Measurements from ENCODE around the gene TMEM141. TPM values are rescaled to one million over a fixed set of nuclear protein-coding genes. Genes with fewer than 3 reads are reported as not detected.
A peak's percentile ranks its signal among the peaks of the same experiment; 100 is the strongest.
"Not testable (repeated sequence)": the region's sequence is repeated elsewhere in the genome, so short reads cannot be mapped to it uniquely, and the experiment has no call there.

The TMEM141 gene
- polyA plus RNA-seq, 1 donor (not counting 4 experiments of a cell fraction or from before 2014, with no cell fraction given): 85.5 TPM

- Histone ChIP-seq H3K9me1 (ENCODE audit: control insufficient read depth, extremely low read depth, insufficient read depth, low read length) (no peaks in the 10 kb centered on the region), H3K27ac (ENCODE audit: control insufficient read depth, insufficient read depth, low read length) (no peak overlapping the region), H3K9me3 (ENCODE audit: control insufficient read depth, low read depth, low read length) (no peaks in the 10 kb centered on the region), H2AFZ (ENCODE audit: control insufficient read depth, low read length) (no peak overlapping the region), H3K27me3 (ENCODE audit: control insufficient read depth, extremely low read depth, insufficient read depth, low read length) (peaks cover 13% of the 10 kb centered on the region), H4K20me1 (ENCODE audit: control insufficient read depth, extremely low read depth, insufficient read depth, low read length) (no peaks in the 10 kb centered on the region), H3K36me3 (ENCODE audit: control insufficient read depth in 2 of 2, extremely low read depth in 1 of 2, insufficient read depth in 2 of 2, low read length in 2 of 2) (peaks cover 0 to 11% of the 10 kb centered on the region in 2 experiments), H3K4me3 (ENCODE audit: control insufficient read depth in 2 of 3, extremely low read depth in 1 of 3, insufficient read depth in 2 of 3, low read depth in 1 of 3, low read length in 3 of 3) (no peak overlapping the region), H3K79me2 (ENCODE audit: control insufficient read depth, insufficient read depth, low read length) (no peaks in the 10 kb centered on the region), H3K4me2 (ENCODE audit: control insufficient read depth, extremely low read depth, insufficient read depth, low read depth, low read length) (no peak overlapping the region), H3K4me1 (ENCODE audit: control insufficient read depth, extremely low read depth, insufficient read depth, low read length) (peaks cover 9% of the 10 kb centered on the region), H3K9ac (ENCODE audit: control insufficient read depth, extremely low read depth, insufficient read depth, low read length) (no peak overlapping the region)
- no peak for FAIRE-seq
- dilution Hi-C loops (cut with MboI; ENCODE audit: extremely low pct_ligation_motif_present, low sequenced_read_pairs): no loop called here
- DNase-seq (ENCODE audit: low read depth, low spot score): no peak
- TF ChIP-seq, protein P1, sequence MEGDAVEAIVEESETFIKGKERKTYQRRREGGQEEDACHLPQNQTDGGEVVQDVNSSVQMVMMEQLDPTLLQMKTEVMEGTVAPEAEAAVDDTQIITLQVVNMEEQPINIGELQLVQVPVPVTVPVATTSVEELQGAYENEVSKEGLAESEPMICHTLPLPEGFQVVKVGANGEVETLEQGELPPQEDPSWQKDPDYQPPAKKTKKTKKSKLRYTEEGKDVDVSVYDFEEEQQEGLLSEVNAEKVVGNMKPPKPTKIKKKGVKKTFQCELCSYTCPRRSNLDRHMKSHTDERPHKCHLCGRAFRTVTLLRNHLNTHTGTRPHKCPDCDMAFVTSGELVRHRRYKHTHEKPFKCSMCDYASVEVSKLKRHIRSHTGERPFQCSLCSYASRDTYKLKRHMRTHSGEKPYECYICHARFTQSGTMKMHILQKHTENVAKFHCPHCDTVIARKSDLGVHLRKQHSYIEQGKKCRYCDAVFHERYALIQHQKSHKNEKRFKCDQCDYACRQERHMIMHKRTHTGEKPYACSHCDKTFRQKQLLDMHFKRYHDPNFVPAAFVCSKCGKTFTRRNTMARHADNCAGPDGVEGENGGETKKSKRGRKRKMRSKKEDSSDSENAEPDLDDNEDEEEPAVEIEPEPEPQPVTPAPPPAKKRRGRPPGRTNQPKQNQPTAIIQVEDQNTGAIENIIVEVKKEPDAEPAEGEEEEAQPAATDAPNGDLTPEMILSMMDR (optimal IDR thresholded peaks at IDR 0.05 in 1 of 3, IDR thresholded peaks at IDR 0.05 in 1 of 3, conservative IDR thresholded peaks at IDR 0.05 in 1 of 3; ENCODE audit: extremely low read depth in 1 of 3, insufficient read depth in 2 of 3, low read length in 3 of 3): no peak
- no peak for TF ChIP-seq EZH2 (IDR thresholded peaks at IDR 0.05; ENCODE audit: low read length)
Observed at GRCh38 chr9:136840140-136840876, 49.2 kb downstream of the TMEM141 start.

- Histone ChIP-seq H3K27me3 (ENCODE audit: control insufficient read depth, extremely low read depth, insufficient read depth, low read length) (peaks cover 21% of the 10 kb centered on the region), H3K36me3 (ENCODE audit: control insufficient read depth in 2 of 2, extremely low read depth in 1 of 2, insufficient read depth in 2 of 2, low read length in 2 of 2) (peaks cover 0 to 9% of the 10 kb centered on the region in 2 experiments), H3K4me1 (ENCODE audit: control insufficient read depth, extremely low read depth, insufficient read depth, low read length) (peaks cover 9% of the 10 kb centered on the region), H3K4me3 (ENCODE audit: control insufficient read depth in 2 of 3, extremely low read depth in 1 of 3, insufficient read depth in 2 of 3, low read depth in 1 of 3, low read length in 3 of 3) (no peak overlapping the region), H4K20me1 (ENCODE audit: control insufficient read depth, extremely low read depth, insufficient read depth, low read length) (no peaks in the 10 kb centered on the region), H3K79me2 (ENCODE audit: control insufficient read depth, insufficient read depth, low read length) (no peaks in the 10 kb centered on the region), H3K9ac (ENCODE audit: control insufficient read depth, extremely low read depth, insufficient read depth, low read length) (no peak overlapping the region), H3K9me3 (ENCODE audit: control insufficient read depth, low read depth, low read length) (no peaks in the 10 kb centered on the region), H3K27ac (ENCODE audit: control insufficient read depth, insufficient read depth, low read length) (no peak overlapping the region), H3K9me1 (ENCODE audit: control insufficient read depth, extremely low read depth, insufficient read depth, low read length) (no peaks in the 10 kb centered on the region), H3K4me2 (ENCODE audit: control insufficient read depth, extremely low read depth, insufficient read depth, low read depth, low read length) (no peak overlapping the region), H2AFZ (ENCODE audit: control insufficient read depth, low read length) (no peak overlapping the region)
- TF ChIP-seq EZH2 (IDR thresholded peaks at IDR 0.05; ENCODE audit: low read length): no peak
- TF ChIP-seq, protein P1 (optimal IDR thresholded peaks at IDR 0.05 in 1 of 3, IDR thresholded peaks at IDR 0.05 in 1 of 3, conservative IDR thresholded peaks at IDR 0.05 in 1 of 3; ENCODE audit: extremely low read depth in 1 of 3, insufficient read depth in 2 of 3, low read length in 3 of 3): no peak
- FAIRE-seq (no peak), DNase-seq (ENCODE audit: low read depth, low spot score) (no peak)
- dilution Hi-C loops (cut with MboI; ENCODE audit: extremely low pct_ligation_motif_present, low sequenced_read_pairs): no loop called here
Observed at GRCh38 chr9:136840877-136841645, 49.9 kb downstream of the TMEM141 start.

GRCh38 chr9:136841646-136842379 lies 50.7 kb downstream of the TMEM141 start:
- H3K27ac ChIP-seq (ENCODE audit: control insufficient read depth, insufficient read depth, low read length); H3K79me2 ChIP-seq (ENCODE audit: control insufficient read depth, insufficient read depth, low read length); H2AFZ ChIP-seq (ENCODE audit: control insufficient read depth, low read length); H4K20me1 ChIP-seq (ENCODE audit: control insufficient read depth, extremely low read depth, insufficient read depth, low read length); H3K9ac ChIP-seq (ENCODE audit: control insufficient read depth, extremely low read depth, insufficient read depth, low read length); H3K9me3 ChIP-seq (ENCODE audit: control insufficient read depth, low read depth, low read length); H3K36me3 ChIP-seq (ENCODE audit: control insufficient read depth in 2 of 2, extremely low read depth in 1 of 2, insufficient read depth in 2 of 2, low read length in 2 of 2); FAIRE-seq; DNase-seq (ENCODE audit: low read depth, low spot score); H3K4me1 ChIP-seq (ENCODE audit: control insufficient read depth, extremely low read depth, insufficient read depth, low read length); H3K9me1 ChIP-seq (ENCODE audit: control insufficient read depth, extremely low read depth, insufficient read depth, low read length); dilution Hi-C loops (cut with MboI; ENCODE audit: extremely low pct_ligation_motif_present, low sequenced_read_pairs); H3K4me3 ChIP-seq (ENCODE audit: control insufficient read depth in 2 of 3, extremely low read depth in 1 of 3, insufficient read depth in 2 of 3, low read depth in 1 of 3, low read length in 3 of 3): not testable (repeated sequence)
- peak overlapping the region; percentile 70 for H3K4me2 ChIP-seq (ENCODE audit: control insufficient read depth, extremely low read depth, insufficient read depth, low read depth, low read length)
- peaks cover 28% of the 10 kb centered on the region for H3K27me3 ChIP-seq (ENCODE audit: control insufficient read depth, extremely low read depth, insufficient read depth, low read length)
